Measurements from ENCODE around the gene PRKAG3.

- TF ChIP-seq TAF1 (IDR thresholded peaks at IDR 0.05; ENCODE audit: borderline replicate concordance, insufficient read depth, low read length) (no peak), REST (IDR thresholded peaks at IDR 0.05; ENCODE audit: insufficient read depth in 1 of 2, low read depth in 2 of 2, low read length in 2 of 2) (no peak), SIN3A (IDR thresholded peaks at IDR 0.05; ENCODE audit: borderline replicate concordance, insufficient read depth, low read length) (no peak), POLR2AphosphoS5 (IDR thresholded peaks at IDR 0.05; ENCODE audit: low read depth, low read length) (no peak)
Observed at GRCh38 chr2:218853766-218854165, 22.2 kb upstream of the PRKAG3 start.
